ENCODE data around the gene CEP112.

GRCh38 chr17:65952586-65952985 is 239.3 kb downstream of the CEP112 start:
- no peak for TF ChIP-seq EZH2 (optimal IDR thresholded peaks at IDR 0.05; ENCODE audit: low read depth, low read length)
- TF ChIP-seq CTCF (IDR thresholded peaks at IDR 0.05; ENCODE audit: low read length): no peak

All from MM.1S (cell line).